ENCODE data around the gene C6orf163. TPM values are rescaled to one million over a fixed set of nuclear protein-coding genes. Genes with fewer than 3 reads are reported as not detected.

Gene C6orf163
- total and polyA plus RNA-seq, 2 donors (not counting 1 experiment from before 2014, with no cell fraction given), result 0.57 to 10.0 TPM

DNA sequence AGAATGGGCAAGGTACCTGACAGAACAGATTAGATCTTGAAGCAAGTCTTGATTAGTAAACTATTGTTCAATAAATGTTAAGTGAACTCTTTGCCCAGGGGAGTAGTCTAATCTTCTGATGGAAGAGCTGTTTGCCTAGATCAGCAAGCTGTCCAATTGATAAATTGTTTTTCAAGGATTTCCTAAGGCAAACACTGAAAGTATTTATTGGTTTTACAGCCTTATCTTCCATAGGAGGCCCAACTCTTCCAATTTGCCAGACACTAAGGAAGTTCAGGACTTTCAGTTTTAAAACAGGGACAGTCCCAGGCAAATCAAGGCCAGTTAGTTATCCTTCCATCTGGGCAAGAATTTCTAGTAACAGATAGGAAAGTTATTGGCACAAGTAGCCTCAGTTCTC lies 1.8 kb upstream of the C6orf163 start:
- Mint-ChIP-seq H3K27ac (no peak overlapping the region), H3K9me3 (ENCODE audit: insufficient read depth) (no peaks in the 10 kb centered on the region), H3K4me3 (no peak overlapping the region), H3K4me1 (peaks cover 3% of the 10 kb centered on the region), H3K27me3 (no peaks in the 10 kb centered on the region)
- Histone ChIP-seq H3K4me2 (replicated peaks; ENCODE audit: low read depth, low read length, poor library complexity, severe bottlenecking) (no peak overlapping the region), H3K4me1 (ENCODE audit: control insufficient read depth in 2 of 2, insufficient read depth in 2 of 2, low read length in 2 of 2) (no peaks in the 10 kb centered on the region), H3K9ac (ENCODE audit: low read length) (no peak overlapping the region), H3K9me3 (ENCODE audit: control extremely low read depth in 1 of 3, control insufficient read depth in 2 of 3, insufficient read depth in 1 of 3, low read length in 2 of 3) (no peaks in the 10 kb centered on the region), H3K36me3 (replicated peaks in 1 of 2; ENCODE audit: control extremely low read depth in 1 of 2, control insufficient read depth in 1 of 2, extremely low read depth in 1 of 2, insufficient read depth in 2 of 2, low read length in 1 of 2) (peaks cover 4 to 5% of the 10 kb centered on the region in 2 experiments), H3K79me2 (ENCODE audit: control insufficient read depth, insufficient read depth, low read length) (no peaks in the 10 kb centered on the region), H2AFZ (ENCODE audit: insufficient read depth, low read depth, low read length, poor library complexity, severe bottlenecking) (no peak overlapping the region), H3K27me3 (replicated peaks in 1 of 4; ENCODE audit: control extremely low read depth in 1 of 4, control insufficient read depth in 3 of 4, insufficient read depth in 4 of 4, low read length in 3 of 4) (no peaks in the 10 kb centered on the region), H3K4me3 (ENCODE audit: control extremely low read depth in 1 of 5, extremely low read depth in 1 of 5, insufficient read depth in 1 of 5, low read depth in 2 of 5, low read length in 4 of 5) (no peak overlapping the region), H4K20me1 (ENCODE audit: control insufficient read depth, insufficient read depth, low read length, poor library complexity, severe bottlenecking) (no peaks in the 10 kb centered on the region), H3K27ac (ENCODE audit: low read length in 2 of 2) (no peak overlapping the region)
- POLR2A ChIA-PET, result no interaction called here
- no peak for TF ChIP-seq EZH2 (IDR thresholded peaks at IDR 0.05; ENCODE audit: borderline replicate concordance, insufficient read depth, low read depth, low read length, poor library complexity, severe bottlenecking)
- TF ChIP-seq, protein P1, sequence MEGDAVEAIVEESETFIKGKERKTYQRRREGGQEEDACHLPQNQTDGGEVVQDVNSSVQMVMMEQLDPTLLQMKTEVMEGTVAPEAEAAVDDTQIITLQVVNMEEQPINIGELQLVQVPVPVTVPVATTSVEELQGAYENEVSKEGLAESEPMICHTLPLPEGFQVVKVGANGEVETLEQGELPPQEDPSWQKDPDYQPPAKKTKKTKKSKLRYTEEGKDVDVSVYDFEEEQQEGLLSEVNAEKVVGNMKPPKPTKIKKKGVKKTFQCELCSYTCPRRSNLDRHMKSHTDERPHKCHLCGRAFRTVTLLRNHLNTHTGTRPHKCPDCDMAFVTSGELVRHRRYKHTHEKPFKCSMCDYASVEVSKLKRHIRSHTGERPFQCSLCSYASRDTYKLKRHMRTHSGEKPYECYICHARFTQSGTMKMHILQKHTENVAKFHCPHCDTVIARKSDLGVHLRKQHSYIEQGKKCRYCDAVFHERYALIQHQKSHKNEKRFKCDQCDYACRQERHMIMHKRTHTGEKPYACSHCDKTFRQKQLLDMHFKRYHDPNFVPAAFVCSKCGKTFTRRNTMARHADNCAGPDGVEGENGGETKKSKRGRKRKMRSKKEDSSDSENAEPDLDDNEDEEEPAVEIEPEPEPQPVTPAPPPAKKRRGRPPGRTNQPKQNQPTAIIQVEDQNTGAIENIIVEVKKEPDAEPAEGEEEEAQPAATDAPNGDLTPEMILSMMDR (IDR thresholded peaks at IDR 0.05), result no peak
- DNase-seq (no peak), ATAC-seq (ENCODE audit: low read depth) (no peak)
- CTCF ChIA-PET, result no interaction called here
- intact Hi-C loops (cut with micrococcal nuclease), result no loop called here

DNA sequence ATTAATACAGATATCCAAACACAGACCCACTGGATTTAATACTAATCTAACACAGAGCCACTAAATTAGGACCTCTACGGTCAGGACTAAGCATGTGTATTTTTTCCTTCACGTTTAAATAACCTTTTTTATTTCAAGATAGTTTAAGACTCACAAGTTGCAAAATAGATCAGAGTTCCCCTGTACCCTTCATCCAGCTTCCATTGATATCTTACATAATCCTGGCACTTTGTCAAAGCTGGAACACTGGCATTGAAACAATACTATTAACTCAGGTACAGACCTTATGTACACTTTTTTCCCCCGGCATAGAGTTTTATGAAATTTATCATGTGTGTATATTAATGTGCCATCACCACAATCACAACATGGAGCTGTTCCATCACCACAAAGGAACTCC lies 2.1 kb downstream of the C6orf163 start:
- Mint-ChIP-seq H3K4me3 (no peak overlapping the region), H3K4me1 (peaks cover 2% of the 10 kb centered on the region), H3K27me3 (no peaks in the 10 kb centered on the region), H3K27ac (no peak overlapping the region), H3K9me3 (ENCODE audit: insufficient read depth) (no peaks in the 10 kb centered on the region)
- no peaks in the 10 kb centered on the region for H3K4me1 ChIP-seq (ENCODE audit: control insufficient read depth in 2 of 2, insufficient read depth in 2 of 2, low read length in 2 of 2)
- no peaks in the 10 kb centered on the region for H3K27me3 ChIP-seq (replicated peaks in 1 of 4; ENCODE audit: control extremely low read depth in 1 of 4, control insufficient read depth in 3 of 4, insufficient read depth in 4 of 4, low read length in 3 of 4)
- intact Hi-C loops (cut with micrococcal nuclease), result no loop called here
- peaks cover 4 to 5% of the 10 kb centered on the region in 2 experiments for H3K36me3 ChIP-seq (replicated peaks in 1 of 2; ENCODE audit: control extremely low read depth in 1 of 2, control insufficient read depth in 1 of 2, extremely low read depth in 1 of 2, insufficient read depth in 2 of 2, low read length in 1 of 2)
- H3K9me3 ChIP-seq (ENCODE audit: control extremely low read depth in 1 of 3, control insufficient read depth in 2 of 3, insufficient read depth in 1 of 3, low read length in 2 of 3), result no peaks in the 10 kb centered on the region
- no peak overlapping the region for H3K4me3 ChIP-seq (ENCODE audit: control extremely low read depth in 1 of 5, extremely low read depth in 1 of 5, insufficient read depth in 1 of 5, low read depth in 2 of 5, low read length in 4 of 5)
- H2AFZ ChIP-seq (ENCODE audit: insufficient read depth, low read depth, low read length, poor library complexity, severe bottlenecking), result no peak overlapping the region
- POLR2A ChIA-PET, result no interaction called here
- no peak overlapping the region for H3K9ac ChIP-seq (ENCODE audit: low read length)
- no peak overlapping the region for H3K27ac ChIP-seq (ENCODE audit: low read length in 2 of 2)
- no peaks in the 10 kb centered on the region for H3K79me2 ChIP-seq (ENCODE audit: control insufficient read depth, insufficient read depth, low read length)
- WGBS (ENCODE audit: insufficient coverage), result 100% methylated on average over 1 of the region's 3 CpGs
- no peaks in the 10 kb centered on the region for H4K20me1 ChIP-seq (ENCODE audit: control insufficient read depth, insufficient read depth, low read length, poor library complexity, severe bottlenecking)
- ATAC-seq (ENCODE audit: low read depth) (no peak), DNase-seq (no peak)
- CTCF ChIA-PET, result no interaction called here
- H3K4me2 ChIP-seq (replicated peaks; ENCODE audit: low read depth, low read length, poor library complexity, severe bottlenecking), result no peak overlapping the region
- TF ChIP-seq, protein P1 (IDR thresholded peaks at IDR 0.05), result no peak
- no peak for TF ChIP-seq EZH2 (IDR thresholded peaks at IDR 0.05; ENCODE audit: borderline replicate concordance, insufficient read depth, low read depth, low read length, poor library complexity, severe bottlenecking)

All from B cell (primary cell).